ENCODE results near the gene LTBP1.

LTBP1 gene

GRCh38 chr2:32947076-32947483, 327 bp downstream of the LTBP1 start:
- Mint-ChIP-seq H3K9me3 (no peaks in the 10 kb centered on the region), H3K36me3 (ENCODE audit: low read depth) (peaks cover 4% of the 10 kb centered on the region), H3K27ac (no peak overlapping the region), H3K4me1 (peaks cover 29% of the 10 kb centered on the region), H3K27me3 (ENCODE audit: low read depth) (peaks cover 7% of the 10 kb centered on the region), H3K4me3 (peak overlapping the region in 1 of 3 experiments; percentile 87)
- TF ChIP-seq CTCF (IDR thresholded peaks at IDR 0.05; ENCODE audit: unreplicated experiment in 3 of 3) = no peak

GRCh38 chr2:32947484-32948143, 861 bp downstream of the LTBP1 start:
- peaks cover 10% of the 10 kb centered on the region for H3K36me3 Mint-ChIP-seq (ENCODE audit: low read depth)
- TF ChIP-seq CTCF (IDR thresholded peaks at IDR 0.05; ENCODE audit: unreplicated experiment in 3 of 3) = no peak
- H3K4me1 Mint-ChIP-seq = peaks cover 24% of the 10 kb centered on the region
- H3K9me3 Mint-ChIP-seq = no peaks in the 10 kb centered on the region
- peak overlapping the region; percentile 26 to 83 (median 78) for H3K27ac Mint-ChIP-seq
- H3K4me3 Mint-ChIP-seq = peak overlapping the region; percentile 81 to 93 (median 89)
- H3K27me3 Mint-ChIP-seq (ENCODE audit: low read depth) = peaks cover 7% of the 10 kb centered on the region

GRCh38 chr2:32948266-32948665, 1.5 kb downstream of the LTBP1 start:
- peaks cover 7% of the 10 kb centered on the region for H3K27me3 Mint-ChIP-seq (ENCODE audit: low read depth)
- H3K9me3 Mint-ChIP-seq = no peaks in the 10 kb centered on the region
- H3K4me1 Mint-ChIP-seq = peaks cover 18% of the 10 kb centered on the region
- H3K27ac Mint-ChIP-seq = peak overlapping the region; percentile 26 to 83 (median 78)
- peaks cover 10% of the 10 kb centered on the region for H3K36me3 Mint-ChIP-seq (ENCODE audit: low read depth)
- TF ChIP-seq CTCF (IDR thresholded peaks at IDR 0.05; ENCODE audit: unreplicated experiment in 3 of 3) = no peak
- H3K4me3 Mint-ChIP-seq = peak overlapping the region; percentile 81 to 93 (median 89)

- Mint-ChIP-seq H3K27ac (no peak overlapping the region), H3K36me3 (ENCODE audit: low read depth) (peaks cover 10% of the 10 kb centered on the region), H3K9me3 (no peaks in the 10 kb centered on the region), H3K4me1 (peaks cover 17% of the 10 kb centered on the region), H3K4me3 (peak overlapping the region; percentile 81 to 93 (median 89)), H3K27me3 (ENCODE audit: low read depth) (peaks cover 7% of the 10 kb centered on the region)
- no peak for TF ChIP-seq CTCF (IDR thresholded peaks at IDR 0.05; ENCODE audit: unreplicated experiment in 3 of 3)
Measured at GRCh38 chr2:32949260-32949659, 2.5 kb downstream of the LTBP1 start.

- Mint-ChIP-seq H3K27ac (no peak overlapping the region), H3K4me3 (no peak overlapping the region), H3K27me3 (ENCODE audit: low read depth) (peaks cover 7% of the 10 kb centered on the region), H3K9me3 (no peaks in the 10 kb centered on the region), H3K4me1 (peaks cover 17% of the 10 kb centered on the region), H3K36me3 (ENCODE audit: low read depth) (peaks cover 15% of the 10 kb centered on the region)
- TF ChIP-seq CTCF (IDR thresholded peaks at IDR 0.05; ENCODE audit: unreplicated experiment in 3 of 3) = no peak
Measured at GRCh38 chr2:32951672-32952071, 4.9 kb downstream of the LTBP1 start.

Data from nephron (organoid).